ACC112 (cell line): ENCODE results near the gene UNCX.
A peak's percentile ranks its signal among the peaks of the same experiment; 100 is the strongest.

ENCODE experiments used
- H2AFZ ChIP-seq: fragments of 200-600 bp; sonication (generic); one replicate; pipeline ENCODE4 v1.6.0; 2017; ENCODE audit warnings: antibody characterized with exemption, low read length; ENCODE audit not compliant: unreplicated experiment
- H3K27ac ChIP-seq: fragments of 200-600 bp; sonication (generic); 2 replicates; pipeline ENCODE4 v1.5.1; 2014; ENCODE audit warnings: low read depth, mild to moderate bottlenecking, antibody characterized with exemption, low read length, moderate library complexity
- H3K27me3 ChIP-seq: fragments of 200-600 bp; sonication (generic); 2 replicates; pipeline ENCODE4 v1.6.1; 2014; ENCODE audit warnings: mild to moderate bottlenecking, antibody characterized with exemption, low read length, moderate library complexity, mixed read lengths; ENCODE audit not compliant: insufficient read depth
- H3K36me3 ChIP-seq: fragments of 200-600 bp; sonication (generic); 2 replicates; pipeline ENCODE4 v1.6.1; 2016; ENCODE audit warnings: mild to moderate bottlenecking, antibody characterized with exemption, low read length, moderate library complexity, mixed read lengths; ENCODE audit not compliant: insufficient read depth
- H3K4me1 ChIP-seq: fragments of 200-600 bp; sonication (generic); one replicate; pipeline ENCODE4 v1.6.1; 2016; ENCODE audit warnings: low read length, mixed read lengths; ENCODE audit not compliant: insufficient read depth, unreplicated experiment, control insufficient read depth
- H3K4me3 ChIP-seq: fragments of 200-600 bp; sonication (generic); 2 replicates; pipeline ENCODE4 v1.5.1; 2014; ENCODE audit warnings: mild to moderate bottlenecking, low read depth, low read length
- H3K79me2 ChIP-seq: fragments of 200-600 bp; sonication (generic); one replicate; pipeline ENCODE4 v1.6.0; 2016; ENCODE audit warnings: low read length; ENCODE audit not compliant: control insufficient read depth, unreplicated experiment, insufficient read depth

The UNCX gene

GRCh38 chr7:1218541-1219165 lies 14.0 kb upstream of the UNCX start:
- Histone ChIP-seq H2AFZ (no peak overlapping the region), H3K79me2 (no peaks in the 10 kb centered on the region), H3K4me1 (no peaks in the 10 kb centered on the region), H3K27me3 (peaks cover 41% of the 10 kb centered on the region), H3K4me3 (no peak overlapping the region), H3K36me3 (no peaks in the 10 kb centered on the region), H3K27ac (no peak overlapping the region)

- Histone ChIP-seq H3K4me1 (no peaks in the 10 kb centered on the region), H2AFZ (no peak overlapping the region), H3K27me3 (peaks cover 41% of the 10 kb centered on the region), H3K27ac (no peak overlapping the region), H3K36me3 (no peaks in the 10 kb centered on the region), H3K79me2 (no peaks in the 10 kb centered on the region), H3K4me3 (no peak overlapping the region)
Observed at GRCh38 chr7:1219498-1219897, 13.2 kb upstream of the UNCX start.

GRCh38 chr7:1220000-1220726 lies 12.5 kb upstream of the UNCX start:
- Histone ChIP-seq H3K27ac (no peak overlapping the region), H3K27me3 (peaks cover 41% of the 10 kb centered on the region), H3K36me3 (no peaks in the 10 kb centered on the region), H3K4me3 (no peak overlapping the region), H3K79me2 (no peaks in the 10 kb centered on the region), H3K4me1 (no peaks in the 10 kb centered on the region), H2AFZ (no peak overlapping the region)

GRCh38 chr7:1220977-1221745 lies 11.5 kb upstream of the UNCX start:
- Histone ChIP-seq H2AFZ (no peak overlapping the region), H3K36me3 (no peaks in the 10 kb centered on the region), H3K4me3 (no peak overlapping the region), H3K27me3 (peaks cover 51% of the 10 kb centered on the region), H3K4me1 (no peaks in the 10 kb centered on the region), H3K27ac (no peak overlapping the region), H3K79me2 (no peaks in the 10 kb centered on the region)

- Histone ChIP-seq H3K79me2 (no peaks in the 10 kb centered on the region), H3K27ac (no peak overlapping the region), H2AFZ (no peak overlapping the region), H3K4me1 (no peaks in the 10 kb centered on the region), H3K27me3 (peaks cover 73% of the 10 kb centered on the region), H3K36me3 (no peaks in the 10 kb centered on the region), H3K4me3 (no peak overlapping the region)
Observed at GRCh38 chr7:1223196-1223981, 9.3 kb upstream of the UNCX start.

- H3K4me1 ChIP-seq = no peaks in the 10 kb centered on the region
- H3K79me2 ChIP-seq = no peaks in the 10 kb centered on the region
- H3K27me3 ChIP-seq = peaks cover 81% of the 10 kb centered on the region
- H2AFZ ChIP-seq = no peak overlapping the region
- H3K4me3 ChIP-seq = 0 out of 2 replicates have a peak overlapping the region, but pooled peaks have one; percentile 39
- no peak overlapping the region for H3K27ac ChIP-seq
- no peaks in the 10 kb centered on the region for H3K36me3 ChIP-seq
Observed at GRCh38 chr7:1224086-1224716, 8.5 kb upstream of the UNCX start.

GRCh38 chr7:1225030-1225429 lies 7.6 kb upstream of the UNCX start:
- H3K27me3 ChIP-seq = peaks cover 81% of the 10 kb centered on the region
- no peaks in the 10 kb centered on the region for H3K4me1 ChIP-seq
- H3K36me3 ChIP-seq = no peaks in the 10 kb centered on the region
- no peak overlapping the region for H2AFZ ChIP-seq
- H3K79me2 ChIP-seq = no peaks in the 10 kb centered on the region
- no peak overlapping the region for H3K27ac ChIP-seq
- H3K4me3 ChIP-seq = no peak overlapping the region

- no peak overlapping the region for H3K4me3 ChIP-seq
- H3K27me3 ChIP-seq = peaks cover 81% of the 10 kb centered on the region
- no peaks in the 10 kb centered on the region for H3K4me1 ChIP-seq
- H3K27ac ChIP-seq = no peak overlapping the region
- H3K79me2 ChIP-seq = no peaks in the 10 kb centered on the region
- H3K36me3 ChIP-seq = no peaks in the 10 kb centered on the region
- no peak overlapping the region for H2AFZ ChIP-seq
Observed at GRCh38 chr7:1225441-1226185, 7.1 kb upstream of the UNCX start.

- Histone ChIP-seq H3K4me3 (no peak overlapping the region), H3K4me1 (no peaks in the 10 kb centered on the region), H3K36me3 (no peaks in the 10 kb centered on the region), H3K27me3 (peaks cover 83% of the 10 kb centered on the region), H3K27ac (no peak overlapping the region), H2AFZ (no peak overlapping the region), H3K79me2 (no peaks in the 10 kb centered on the region)
Observed at GRCh38 chr7:1226186-1226901, 6.3 kb upstream of the UNCX start.
